Left lung (tissue), 10 donors: ENCODE results near the gene PMF1. TPM values are rescaled to one million over a fixed set of nuclear protein-coding genes. Genes with fewer than 3 reads are reported as not detected.

Source experiments
- ATAC-seq: fragments of 200-7000 bp; cut with Tn5 transposase; one replicate; pipeline ENCODE4 v1.9.1; 2020; ENCODE audit warnings: moderate library complexity
- DNase-seq, 4 donors: peaks; one replicate each; pipeline ENCODE4 v3.0.0-alpha.2; 2013 to 2020
- H3K27ac ChIP-seq, 2 donors: fragments of 200-600 bp; sonication (generic) in 1 of 2; one replicate each; pipeline versions ENCODE4 v1.5.0 to v1.8.0; 2020 to 2021
- H3K27me3 ChIP-seq, 2 donors: fragments of 200-600 bp; sonication (generic) in 1 of 2; one replicate each; pipeline versions ENCODE4 v1.5.0 to v1.8.0; 2020 to 2021
- H3K36me3 ChIP-seq, 2 donors: fragments of 200-600 bp; sonication (generic) in 1 of 2; one replicate each; pipeline versions ENCODE4 v1.5.0 to v1.8.0; 2020 to 2021
- H3K4me1 ChIP-seq, 2 donors: fragments of 200-600 bp; one replicate each; pipeline ENCODE4 v1.8.0; 2021
- H3K4me3 ChIP-seq, 2 donors: fragments of 200-600 bp; sonication (generic) in 1 of 2; one replicate each; pipeline versions ENCODE4 v1.5.0 to v1.8.0; 2020 to 2021; ENCODE audit warnings: mild to moderate bottlenecking in 1 of 2
- H3K9me3 ChIP-seq, 2 donors: fragments of 200-600 bp; sonication (generic) in 1 of 2; one replicate each; pipeline versions ENCODE4 v1.5.0 to v1.8.0; 2020 to 2021
- CTCF ChIP-seq, 2 donors: fragments of 200-600 bp; sonication (generic) in 1 of 2; IDR thresholded peaks; one replicate each; pipeline versions ENCODE4 v1.5.0 to v1.8.0; 2021; ENCODE audit warnings: antibody characterized with exemption in 2 of 2
- intact Hi-C, 2 donors: fragments of 100-400 bp; cut with DNase I; formaldehyde crosslinking; loops; one replicate each; pipeline versions ENCODE4 v1.11.2 to v1.14.2; 2022
- polyA plus RNA-seq, 6 donors: library from polyadenylated mRNA; unstranded; fragments of 120-200 nt; gene quantifications; one replicate each; pipeline ENCODE4 v1.2.1, GENCODE V29; 2013; ENCODE audit not compliant: insufficient read length in 6 of 6
- total RNA-seq, 2 donors: library from RNA; stranded (reverse); fragmentation: NEBNext Ultra II Directional; extraction: Animal tissue kit (Norgen Biotek cat#: 25700); gene quantifications; one replicate each; pipeline ENCODE4 v1.2.1, GENCODE V29; 2021
- donor health status: DM: no; HTN: yes; CAD: no.
- donor health status: DM: no; HTN: no; CAD: no.

The PMF1 gene
- total and polyA plus RNA-seq, 8 donors, result 40.1 to 91.5 (median 78.0) TPM

GRCh38 chr1:156198831-156199349 lies 13.9 kb upstream of the PMF1 start:
- no peak for TF ChIP-seq CTCF (IDR thresholded peaks at IDR 0.05)
- H3K27me3 ChIP-seq, result no peaks in the 10 kb centered on the region
- no peak overlapping the region for H3K27ac ChIP-seq
- ATAC-seq (no peak), DNase-seq (no peak)
- peaks cover 5 to 76% of the 10 kb centered on the region in 2 donors for H3K4me1 ChIP-seq
- H3K4me3 ChIP-seq, result no peak overlapping the region
- H3K36me3 ChIP-seq, result peaks cover 0 to 58% of the 10 kb centered on the region in 2 donors
- H3K9me3 ChIP-seq, result no peaks in the 10 kb centered on the region
- intact Hi-C loops, result no loop called here

DNA sequence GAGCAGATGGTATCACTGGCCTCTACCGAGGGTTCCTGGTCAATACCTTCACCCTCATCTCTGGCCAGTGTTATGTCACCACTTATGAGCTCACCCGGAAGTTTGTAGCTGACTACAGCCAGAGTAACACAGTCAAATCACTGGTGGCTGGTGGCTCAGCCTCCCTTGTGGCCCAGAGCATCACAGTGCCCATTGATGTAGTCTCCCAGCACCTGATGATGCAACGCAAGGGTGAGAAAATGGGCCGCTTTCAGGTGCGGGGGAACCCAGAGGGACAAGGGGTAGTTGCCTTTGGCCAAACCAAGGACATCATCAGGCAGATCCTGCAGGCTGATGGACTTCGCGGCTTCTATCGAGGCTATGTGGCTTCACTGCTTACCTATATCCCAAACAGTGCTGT lies 12.8 kb upstream of the PMF1 start:
- peaks cover 0 to 69% of the 10 kb centered on the region in 2 donors for H3K36me3 ChIP-seq
- no peaks in the 10 kb centered on the region for H3K9me3 ChIP-seq
- intact Hi-C loops, result no loop called here
- peaks cover 0 to 76% of the 10 kb centered on the region in 2 donors for H3K4me1 ChIP-seq
- no peak for DNase-seq
- no peak for ATAC-seq
- no peaks in the 10 kb centered on the region for H3K27me3 ChIP-seq
- no peak overlapping the region for H3K27ac ChIP-seq
- H3K4me3 ChIP-seq, result no peak overlapping the region
- TF ChIP-seq CTCF (IDR thresholded peaks at IDR 0.05), result no peak

GRCh38 chr1:156203331-156203730 lies 9.5 kb upstream of the PMF1 start:
- no peaks in the 10 kb centered on the region for H3K9me3 ChIP-seq
- intact Hi-C loops, result loop anchor here in 1 of 2 donors (2.0 kb wide), 1 partner anchor 39 kb away; no protein-coding TSS in a partner anchor
- TF ChIP-seq CTCF (IDR thresholded peaks at IDR 0.05), result no peak
- H3K27me3 ChIP-seq, result no peaks in the 10 kb centered on the region
- H3K36me3 ChIP-seq, result peaks cover 0 to 84% of the 10 kb centered on the region in 2 donors
- H3K4me3 ChIP-seq, result no peak overlapping the region
- ATAC-seq (no peak), DNase-seq (no peak)
- peak overlapping the region in 1 of 2 donors; percentile 79 for H3K27ac ChIP-seq
- H3K4me1 ChIP-seq, result peaks cover 0 to 53% of the 10 kb centered on the region in 2 donors

- intact Hi-C loops, result no loop called here
- Histone ChIP-seq H3K27ac (no peak overlapping the region), H3K4me3 (no peak overlapping the region), H3K4me1 (peaks cover 0 to 46% of the 10 kb centered on the region in 2 donors), H3K36me3 (peaks cover 0 to 88% of the 10 kb centered on the region in 2 donors), H3K9me3 (no peaks in the 10 kb centered on the region), H3K27me3 (no peaks in the 10 kb centered on the region)
- DNase-seq, result no peak
- no peak for ATAC-seq
- no peak for TF ChIP-seq CTCF (IDR thresholded peaks at IDR 0.05)
These were observed 8.1 kb upstream of the PMF1 start for GRCh38 chr1:156204686-156205085.

GRCh38 chr1:156211243-156211642 lies 1.6 kb upstream of the PMF1 start:
- intact Hi-C loops, result no loop called here
- H3K4me3 ChIP-seq, result no peak overlapping the region
- ATAC-seq, result no peak
- H3K27me3 ChIP-seq, result no peaks in the 10 kb centered on the region
- TF ChIP-seq CTCF (IDR thresholded peaks at IDR 0.05), result no peak
- peaks cover 6 to 34% of the 10 kb centered on the region in 2 donors for H3K4me1 ChIP-seq
- no peak for DNase-seq
- no peaks in the 10 kb centered on the region for H3K9me3 ChIP-seq
- peaks cover 0 to 63% of the 10 kb centered on the region in 2 donors for H3K36me3 ChIP-seq
- no peak overlapping the region for H3K27ac ChIP-seq
